Measurements from ENCODE around the gene TRIM2. TPM values are rescaled to one million over a fixed set of nuclear protein-coding genes. Genes with fewer than 3 reads are reported as not detected.

TRIM2 gene
- total RNA-seq, 2 donors from 2014 or later = 31.3 to 42.0 TPM

- H3K4me1 ChIP-seq = peaks cover 32% of the 10 kb centered on the region
- H3K9me3 ChIP-seq = no peaks in the 10 kb centered on the region
- intact Hi-C loops (cut with DNase I) = loop anchor here (10.0 kb wide), 1 partner anchor 104 kb away; no protein-coding TSS in a partner anchor
- DNase-seq (no peak), ATAC-seq (no peak)
- TF ChIP-seq POLR2A (IDR thresholded peaks at IDR 0.05) = no peak
- 85 to 100% methylated on average over 1 of the region's 1 CpG for WGBS, 2 donors
- no peak overlapping the region for H3K4me3 ChIP-seq
- no peaks in the 10 kb centered on the region for H3K27me3 ChIP-seq
- no peaks in the 10 kb centered on the region for H3K36me3 ChIP-seq (replicated peaks in 1 of 2; ENCODE audit: insufficient read depth in 1 of 2, low read depth in 2 of 2)
- H3K27ac ChIP-seq = no peak overlapping the region
Observed at GRCh38 chr4:153210727-153211126, 6.5 kb downstream of the TRIM2 start.

- no peak overlapping the region for H3K27ac ChIP-seq
- intact Hi-C loops (cut with DNase I) = loop anchor here (10.0 kb wide), 1 partner anchor 103 kb away; no protein-coding TSS in a partner anchor
- H3K4me3 ChIP-seq = no peak overlapping the region
- H3K4me1 ChIP-seq = peaks cover 18% of the 10 kb centered on the region
- no peaks in the 10 kb centered on the region for H3K36me3 ChIP-seq (replicated peaks in 1 of 2; ENCODE audit: insufficient read depth in 1 of 2, low read depth in 2 of 2)
- ATAC-seq = no peak
- no peaks in the 10 kb centered on the region for H3K27me3 ChIP-seq
- TF ChIP-seq POLR2A (IDR thresholded peaks at IDR 0.05) = no peak
- no peak for TF ChIP-seq CTCF (IDR thresholded peaks at IDR 0.05)
- no peak for DNase-seq
- H3K9me3 ChIP-seq = no peaks in the 10 kb centered on the region
- 76 to 79% methylated on average over 5 of the region's 5 CpGs for WGBS, 2 donors
Observed at GRCh38 chr4:153211986-153212728, 7.9 kb downstream of the TRIM2 start.

GRCh38 chr4:153212736-153213135 is 8.5 kb downstream of the TRIM2 start:
- no peak for ATAC-seq
- no peaks in the 10 kb centered on the region for H3K27me3 ChIP-seq
- no peak for DNase-seq
- no peaks in the 10 kb centered on the region for H3K9me3 ChIP-seq
- intact Hi-C loops (cut with DNase I) = loop anchor here (10.0 kb wide), 1 partner anchor 102 kb away; no protein-coding TSS in a partner anchor
- TF ChIP-seq CTCF (IDR thresholded peaks at IDR 0.05) (no peak), POLR2A (IDR thresholded peaks at IDR 0.05) (no peak)
- H3K4me3 ChIP-seq = no peak overlapping the region
- peaks cover 12% of the 10 kb centered on the region for H3K4me1 ChIP-seq
- no peak overlapping the region for H3K27ac ChIP-seq
- 71 to 100% methylated on average over 1 of the region's 1 CpG for WGBS, 2 donors
- no peaks in the 10 kb centered on the region for H3K36me3 ChIP-seq (replicated peaks in 1 of 2; ENCODE audit: insufficient read depth in 1 of 2, low read depth in 2 of 2)

GRCh38 chr4:153215921-153216320 is 11.7 kb downstream of the TRIM2 start:
- intact Hi-C loops (cut with DNase I) = loop anchor here (10.0 kb wide), 1 partner anchor 99 kb away; no protein-coding TSS in a partner anchor
- DNase-seq (no peak), ATAC-seq (no peak)
- no peak for TF ChIP-seq CTCF (IDR thresholded peaks at IDR 0.05)
- TF ChIP-seq POLR2A (IDR thresholded peaks at IDR 0.05) = no peak
- H3K4me3 ChIP-seq = no peak overlapping the region
- no peaks in the 10 kb centered on the region for H3K27me3 ChIP-seq
- H3K27ac ChIP-seq = no peak overlapping the region
- no peaks in the 10 kb centered on the region for H3K9me3 ChIP-seq
- H3K4me1 ChIP-seq = peaks cover 22% of the 10 kb centered on the region
- H3K36me3 ChIP-seq (replicated peaks in 1 of 2; ENCODE audit: insufficient read depth in 1 of 2, low read depth in 2 of 2) = no peaks in the 10 kb centered on the region

GRCh38 chr4:153216546-153216945 is 12.3 kb downstream of the TRIM2 start:
- Histone ChIP-seq H3K9me3 (no peaks in the 10 kb centered on the region), H3K4me3 (no peak overlapping the region), H3K27ac (no peak overlapping the region), H3K36me3 (replicated peaks in 1 of 2; ENCODE audit: insufficient read depth in 1 of 2, low read depth in 2 of 2) (no peaks in the 10 kb centered on the region), H3K27me3 (no peaks in the 10 kb centered on the region), H3K4me1 (peaks cover 25% of the 10 kb centered on the region)
- TF ChIP-seq CTCF (IDR thresholded peaks at IDR 0.05) = no peak
- TF ChIP-seq POLR2A (IDR thresholded peaks at IDR 0.05) = no peak
- intact Hi-C loops (cut with DNase I) = loop anchor here (10.0 kb wide), 1 partner anchor 98 kb away; no protein-coding TSS in a partner anchor
- no peak for DNase-seq
- no peak for ATAC-seq
- WGBS, 2 donors = 84 to 95% methylated on average over 4 of the region's 4 CpGs

Data from body of pancreas (tissue), 4 donors.